Kidney epithelial cell (primary cell): ENCODE results near the gene HMGB3. TPM values are rescaled to one million over a fixed set of nuclear protein-coding genes. Genes with fewer than 3 reads are reported as not detected.

Experiments
- total RNA-seq: library from RNA; depleted of rRNA; stranded (reverse); fragments of >200 nt; gene quantifications from 2 replicates; pipeline ENCODE4 v1.2.3, GENCODE V29; 2015

HMGB3 gene
- total RNA-seq, 1 donor from 2014 or later = 44.6 TPM

Other genes with a start within 250 kb of the HMGB3 start
- gene CD99L2, start 84.7 kb upstream of the HMGB3 start, total RNA-seq = 28.1 and 29.8 TPM in 2 replicates
- not detected in 2 replicates for gene GPR50, start 193.2 kb downstream of the HMGB3 start, total RNA-seq